ENCODE data around the gene CD47. TPM values are rescaled to one million over a fixed set of nuclear protein-coding genes. Genes with fewer than 3 reads are reported as not detected.

Gene CD47
- total RNA-seq, 1 experiment from 2014 or later: 15.5 TPM

- peak overlapping the region; percentile 91 for H3K4me3 Mint-ChIP-seq (ENCODE audit: unreplicated experiment)
- POLR2A ChIA-PET: no interaction called here
- no TSS peak for BruUV-seq (replicated peaks)
Observed at GRCh38 chr3:108092501-108092900, 1.7 kb upstream of the CD47 start.

DNA sequence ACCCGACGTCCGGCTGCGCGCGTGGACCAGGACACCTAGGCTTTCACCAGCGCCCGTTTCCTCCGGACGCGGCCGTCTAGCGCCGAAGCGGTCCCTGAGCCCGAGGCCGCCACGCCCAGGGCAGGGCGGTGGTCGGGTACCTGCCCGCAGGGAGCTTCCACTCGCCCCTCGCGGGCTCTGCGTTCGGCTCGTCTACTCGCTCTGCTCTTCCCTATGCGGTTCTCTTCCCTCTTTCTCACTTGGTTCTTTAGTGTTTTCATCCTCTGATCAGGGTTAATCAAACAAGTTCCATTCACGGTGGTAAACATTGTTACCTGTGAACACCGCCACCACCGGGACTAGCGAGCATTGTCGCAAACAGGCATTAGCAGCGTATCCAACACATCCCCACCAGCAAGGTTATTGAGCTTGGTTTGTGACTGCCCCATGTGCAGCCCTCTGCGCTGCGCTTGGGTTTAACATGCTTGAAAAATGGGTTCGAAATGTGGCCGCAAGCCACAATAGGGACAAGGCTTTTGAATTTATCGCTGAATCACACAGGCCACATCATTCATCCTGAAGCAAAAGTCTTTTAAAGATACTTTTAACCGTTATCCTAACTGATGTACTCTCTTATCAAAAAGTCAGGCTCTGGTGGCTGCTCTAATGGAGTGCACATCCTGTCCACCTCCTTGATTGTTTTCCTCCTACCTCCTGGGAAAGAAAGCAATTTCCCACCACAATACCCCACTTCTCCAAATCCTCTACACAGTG, 843 bp upstream of the CD47 start:
- H3K27ac Mint-ChIP-seq (ENCODE audit: unreplicated experiment): peak overlapping the region; percentile 65
- Histone ChIP-seq H3K4me3 (ENCODE audit: low read depth, low read length) (peak overlapping the region; percentile 71), H3K9me3 (peaks cover 5% of the 10 kb centered on the region; the same call in 1 of the 2 replicates), H3K36me3 (ENCODE audit: control insufficient read depth, insufficient read depth, low read length) (no peaks in the 10 kb centered on the region), H3K4me1 (0 out of 2 replicates have a peak, but pooled peaks cover 3% of the 10 kb centered on the region), H3K27me3 (replicated peaks; ENCODE audit: control insufficient read depth, insufficient read depth, low read length) (no peaks in the 10 kb centered on the region)
- no TSS peak for BruUV-seq (replicated peaks)
- intact Hi-C loops (cut with micrococcal nuclease; ENCODE audit: unreplicated experiment): no loop called here
- ChIA-PET POLR2A (no interaction called here), CTCF (no interaction called here)
- peak in 1 of 2 experiments; percentile 12 for DNase-seq
- H3K27me3 Mint-ChIP-seq (ENCODE audit: insufficient read depth, unreplicated experiment): peaks cover 3% of the 10 kb centered on the region
- H3K36me3 Mint-ChIP-seq (ENCODE audit: insufficient read depth, unreplicated experiment): peaks cover 5% of the 10 kb centered on the region
- H3K4me3 Mint-ChIP-seq (ENCODE audit: unreplicated experiment): peak overlapping the region; percentile 91
- H3K4me1 Mint-ChIP-seq (ENCODE audit: low read depth, unreplicated experiment): no peaks in the 10 kb centered on the region
- TF ChIP-seq CTCF (IDR thresholded peaks at IDR 0.05; ENCODE audit: insufficient read depth in 1 of 2, low read depth in 1 of 2, low read length in 1 of 2, severe bottlenecking in 1 of 2, unreplicated experiment in 1 of 2): no peak
- no peaks in the 10 kb centered on the region for H3K9me3 Mint-ChIP-seq (ENCODE audit: unreplicated experiment)

More at GRCh38 chr3:108092501-108092900, 1.7 kb upstream of the CD47 start:
- Mint-ChIP-seq H3K9me3 (ENCODE audit: unreplicated experiment) (no peaks in the 10 kb centered on the region), H3K27me3 (ENCODE audit: insufficient read depth, unreplicated experiment) (peaks cover 3% of the 10 kb centered on the region), H3K4me1 (ENCODE audit: low read depth, unreplicated experiment) (no peaks in the 10 kb centered on the region), H3K27ac (ENCODE audit: unreplicated experiment) (no peak overlapping the region), H3K36me3 (ENCODE audit: insufficient read depth, unreplicated experiment) (peaks cover 5% of the 10 kb centered on the region)
- no peak for TF ChIP-seq CTCF (IDR thresholded peaks at IDR 0.05; ENCODE audit: insufficient read depth in 1 of 2, low read depth in 1 of 2, low read length in 1 of 2, severe bottlenecking in 1 of 2, unreplicated experiment in 1 of 2)
- intact Hi-C loops (cut with micrococcal nuclease; ENCODE audit: unreplicated experiment): no loop called here
- Histone ChIP-seq H3K36me3 (ENCODE audit: control insufficient read depth, insufficient read depth, low read length) (no peaks in the 10 kb centered on the region), H3K9me3 (peaks cover 5% of the 10 kb centered on the region; the same call in 1 of the 2 replicates), H3K27me3 (replicated peaks; ENCODE audit: control insufficient read depth, insufficient read depth, low read length) (no peaks in the 10 kb centered on the region), H3K4me3 (ENCODE audit: low read depth, low read length) (no peak overlapping the region), H3K4me1 (0 out of 2 replicates have a peak, but pooled peaks cover 3% of the 10 kb centered on the region)
- CTCF ChIA-PET: no interaction called here
- DNase-seq: no peak

GRCh38 chr3:108090049-108090700, 656 bp downstream of the CD47 start:
- DNase-seq: no peak
- peaks cover 5% of the 10 kb centered on the region for H3K36me3 Mint-ChIP-seq (ENCODE audit: insufficient read depth, unreplicated experiment)
- peak overlapping the region; percentile 71 for H3K4me3 ChIP-seq (ENCODE audit: low read depth, low read length)
- H3K27me3 Mint-ChIP-seq (ENCODE audit: insufficient read depth, unreplicated experiment): peaks cover 3% of the 10 kb centered on the region
- no peaks in the 10 kb centered on the region for H3K9me3 Mint-ChIP-seq (ENCODE audit: unreplicated experiment)
- H3K4me1 Mint-ChIP-seq (ENCODE audit: low read depth, unreplicated experiment): no peaks in the 10 kb centered on the region
- no peaks in the 10 kb centered on the region for H3K27me3 ChIP-seq (replicated peaks; ENCODE audit: control insufficient read depth, insufficient read depth, low read length)
- TF ChIP-seq CTCF (IDR thresholded peaks at IDR 0.05; ENCODE audit: insufficient read depth in 1 of 2, low read depth in 1 of 2, low read length in 1 of 2, severe bottlenecking in 1 of 2, unreplicated experiment in 1 of 2): no peak
- H3K9me3 ChIP-seq: peaks cover 5% of the 10 kb centered on the region; the same call in 1 of the 2 replicates
- no TSS peak for BruUV-seq (replicated peaks)
- peak overlapping the region; percentile 61 for H3K27ac Mint-ChIP-seq (ENCODE audit: unreplicated experiment)
- ChIA-PET POLR2A (no interaction called here), CTCF (no interaction called here)
- H3K4me3 Mint-ChIP-seq (ENCODE audit: unreplicated experiment): peak overlapping the region; percentile 91
- H3K36me3 ChIP-seq (ENCODE audit: control insufficient read depth, insufficient read depth, low read length): no peaks in the 10 kb centered on the region
- 0 out of 2 replicates have a peak, but pooled peaks cover 3% of the 10 kb centered on the region for H3K4me1 ChIP-seq
- intact Hi-C loops (cut with micrococcal nuclease; ENCODE audit: unreplicated experiment): no loop called here

Data from Caco-2 (cell line).